ENCODE results near the gene TAP1.

TAP1 gene

DNA sequence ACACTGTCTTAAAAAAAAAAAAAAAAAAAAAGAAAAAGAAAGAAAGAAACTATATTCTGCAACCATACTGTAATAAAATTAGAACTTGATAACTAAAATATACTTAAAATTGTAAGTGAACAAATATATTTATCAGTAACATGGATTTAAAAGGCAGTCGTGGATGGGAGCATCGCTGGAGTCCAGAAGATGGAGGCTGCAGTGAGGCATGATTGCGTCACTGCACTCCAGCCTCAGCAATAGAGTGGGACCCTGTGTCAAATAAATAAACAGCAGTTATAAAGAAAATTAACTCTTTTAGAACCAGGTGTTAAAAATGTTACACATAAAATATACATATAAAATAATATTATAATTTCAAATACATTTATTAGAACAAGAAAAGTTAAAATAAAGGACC, 9.2 kb upstream of the TAP1 start:
- no peak for DNase-seq

- DNase-seq, result no peak
Measured at GRCh38 chr6:32860674-32861073, 7.2 kb upstream of the TAP1 start.

GRCh38 chr6:32858194-32858593, 4.7 kb upstream of the TAP1 start:
- DNase-seq, result no peak

DNA sequence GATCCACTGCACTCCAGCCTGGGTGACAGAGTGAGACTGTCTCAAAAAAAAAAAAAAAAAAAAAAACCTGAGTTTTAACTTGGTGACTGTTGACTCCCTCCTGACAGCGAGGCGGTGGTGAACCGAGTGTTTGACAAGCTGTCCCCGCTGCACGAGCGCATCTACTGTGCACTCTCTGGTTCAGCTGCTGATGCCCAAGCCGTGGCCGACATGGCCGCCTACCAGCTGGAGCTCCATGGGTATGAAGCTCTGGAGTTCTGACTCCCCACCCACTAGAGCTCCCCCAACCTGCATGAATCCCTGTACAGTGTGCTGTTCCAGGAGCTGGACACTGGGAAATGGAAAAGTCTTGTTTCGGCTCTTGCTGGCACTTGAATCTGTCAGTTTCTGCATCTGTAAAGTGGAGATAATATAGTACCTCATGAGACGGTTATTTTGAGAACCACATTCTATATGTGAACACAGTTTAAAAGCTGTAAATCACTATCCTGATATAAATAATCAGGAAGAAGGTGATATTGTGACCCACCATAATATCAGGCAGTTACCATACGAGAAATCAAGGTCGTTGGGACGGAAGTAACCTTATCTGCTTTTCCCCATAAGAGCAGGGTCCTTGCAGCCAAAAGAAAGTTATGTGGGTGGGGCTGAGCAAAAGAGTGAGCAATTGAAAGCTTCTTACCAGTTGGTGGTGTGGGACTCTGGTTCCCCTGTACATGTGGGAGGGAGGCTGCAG, 3.8 kb upstream of the TAP1 start:
- DNase-seq, result no peak

DNA sequence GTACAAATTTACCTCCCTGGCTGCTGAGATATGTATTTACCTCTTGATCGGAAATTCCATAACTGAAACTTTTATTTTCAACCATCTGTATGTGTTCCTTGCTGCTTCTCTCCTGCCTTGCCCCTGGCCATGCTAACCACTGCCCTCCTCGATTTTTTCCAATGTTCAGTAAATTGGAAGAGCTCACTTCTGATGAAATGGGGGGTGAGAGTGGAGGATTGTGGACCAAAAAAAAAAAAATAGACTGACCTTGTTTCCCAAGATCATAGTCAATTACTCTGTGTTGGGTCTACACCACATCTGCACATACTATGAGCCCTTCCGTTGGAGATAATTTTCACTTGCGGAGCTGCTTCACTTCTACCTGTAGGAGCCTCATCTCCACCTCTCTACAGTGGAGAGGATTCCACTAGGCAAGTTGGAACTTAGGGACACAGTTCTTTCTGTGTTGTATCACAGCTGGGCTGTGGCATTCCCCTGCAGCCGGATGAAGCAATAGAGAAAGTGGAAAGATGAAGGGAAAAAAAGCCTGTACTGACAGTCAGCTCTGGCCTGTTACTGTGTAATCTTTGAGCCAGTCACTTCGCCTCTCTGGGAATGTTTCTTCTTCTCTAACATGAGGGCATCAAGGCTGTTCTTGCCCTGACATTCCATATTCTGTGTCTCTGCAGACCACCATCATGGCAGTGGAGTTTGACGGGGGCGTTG, 2.1 kb upstream of the TAP1 start:
- DNase-seq, result no peak

- peak in 26 of 56 donors; percentile 18 to 72 (median 48) for DNase-seq
Measured at GRCh38 chr6:32854376-32855178, 1.1 kb upstream of the TAP1 start.

GRCh38 chr6:32852844-32853540, 512 bp downstream of the TAP1 start:
- peak in 35 of 56 donors; percentile 24 to 77 (median 58) for DNase-seq

- peak in 6 of 56 donors; percentile 18 to 42 (median 25) for DNase-seq
Measured at GRCh38 chr6:32852018-32852843, 1.3 kb downstream of the TAP1 start.

DNA sequence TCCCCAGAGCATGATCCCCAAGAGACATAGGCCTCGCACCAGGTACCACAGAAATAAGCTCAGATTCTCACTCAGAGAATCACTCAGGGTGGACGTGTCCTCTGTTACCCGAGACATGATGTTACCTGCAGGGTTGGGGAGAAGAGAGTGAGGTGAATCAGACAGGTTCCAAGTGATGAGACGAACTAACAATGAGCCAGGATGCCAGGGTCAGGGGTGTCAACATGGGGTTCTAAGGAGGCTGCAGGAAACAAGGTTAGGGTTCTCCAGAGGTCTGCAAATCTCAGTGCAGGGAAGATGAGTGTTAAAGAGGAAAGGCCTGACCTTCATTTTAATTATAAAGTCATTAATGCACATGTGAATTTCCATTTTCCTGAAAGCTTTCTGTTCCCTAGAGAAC, 2.5 kb downstream of the TAP1 start:
- no peak for DNase-seq

DNA sequence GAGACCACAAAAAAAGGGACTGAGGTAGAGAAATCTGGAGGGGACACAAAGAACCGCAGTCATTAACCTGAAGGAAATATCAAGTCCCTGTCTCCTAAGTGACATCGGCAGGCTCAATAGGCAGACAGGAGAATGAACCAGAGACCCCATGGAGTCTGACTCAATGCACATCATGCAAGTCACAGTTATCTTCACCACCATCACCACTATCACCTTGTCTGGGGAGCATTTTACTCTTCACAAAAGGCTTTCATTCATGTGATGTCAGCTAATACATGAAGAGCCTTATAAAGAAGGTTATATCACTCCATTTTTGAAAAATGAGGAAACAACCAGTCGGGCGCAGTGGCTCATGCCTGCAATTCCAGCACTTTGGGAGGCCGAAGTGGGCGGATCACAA, 4.4 kb downstream of the TAP1 start:
- no peak for DNase-seq

GRCh38 chr6:32847795-32848194, 5.7 kb downstream of the TAP1 start:
- DNase-seq, result no peak

DNA sequence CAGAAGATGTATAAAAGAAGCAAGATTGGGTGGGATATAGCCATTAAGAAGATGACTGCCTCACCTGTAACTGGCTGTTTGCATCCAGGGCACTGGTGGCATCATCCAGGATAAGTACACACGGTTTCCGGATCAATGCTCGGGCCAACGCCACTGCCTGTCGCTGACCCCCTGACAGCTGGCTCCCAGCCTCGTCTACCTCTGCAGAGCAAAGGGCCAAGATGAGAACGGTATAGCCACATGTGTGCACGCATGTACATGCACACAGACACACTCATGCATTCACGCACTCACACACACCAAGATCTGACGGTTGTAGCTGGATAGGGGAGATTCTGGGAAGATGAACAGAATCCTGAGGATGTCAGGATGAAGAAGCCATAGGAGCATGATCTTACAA, 6.5 kb downstream of the TAP1 start:
- DNase-seq, result no peak

- DNase-seq, result peak in 4 of 56 donors; percentile 0 to 11 (median 8)
Measured at GRCh38 chr6:32845384-32845884, 8.1 kb downstream of the TAP1 start.

GRCh38 chr6:32844839-32845383, 8.6 kb downstream of the TAP1 start:
- no peak for DNase-seq

GRCh38 chr6:32843979-32844838, 9.3 kb downstream of the TAP1 start, which contains the start of gene PSMB8:
PSMB8 (minus strand) TSS chr6:32844047; CDS start chr6:32843996, 51 bp downstream.
- peak; percentile 34 to 97 (median 86) for DNase-seq

GRCh38 chr6:32843331-32843978, 10.0 kb downstream of the TAP1 start:
- peak in 1 of 56 donors; percentile 26 for DNase-seq

DNA sequence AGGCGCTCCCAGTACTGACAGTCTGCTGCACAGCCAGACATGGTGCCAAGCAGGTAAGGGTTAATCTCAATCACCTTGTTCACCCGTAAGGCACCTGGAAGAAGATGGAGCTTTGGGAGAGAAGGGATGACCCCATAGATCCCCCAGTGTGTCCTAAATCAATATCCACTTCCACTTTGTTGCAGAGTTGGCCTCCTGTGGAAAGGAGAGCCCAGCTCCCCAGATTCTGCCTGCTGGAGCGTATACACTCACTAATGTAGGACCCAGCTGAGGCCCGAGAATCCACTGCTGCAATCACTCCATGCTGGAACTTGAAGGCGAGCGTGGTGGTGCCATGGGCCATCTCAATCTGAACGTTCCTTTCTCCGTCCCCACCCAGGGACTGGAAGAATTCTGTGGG, 10.8 kb downstream of the TAP1 start:
- DNase-seq, result no peak

GRCh38 chr6:32842021-32842650, 11.4 kb downstream of the TAP1 start:
- no peak for DNase-seq

Data from nucleus accumbens (tissue), 56 donors.